HG02852 (cell line): ENCODE data around the gene ANXA2.
"Not testable (repeated sequence)": the region's sequence is repeated elsewhere in the genome, so short reads cannot be mapped to it uniquely, and the experiment has no call there.

Experiments used
- ATAC-seq: cut with Tn5 transposase; IDR thresholded peaks from one replicate; pipeline ENCODE4 v1.9.1; 2021; ENCODE audit warnings: mild to moderate bottlenecking, moderate library complexity; ENCODE audit not compliant: unreplicated experiment

Gene ANXA2

DNA sequence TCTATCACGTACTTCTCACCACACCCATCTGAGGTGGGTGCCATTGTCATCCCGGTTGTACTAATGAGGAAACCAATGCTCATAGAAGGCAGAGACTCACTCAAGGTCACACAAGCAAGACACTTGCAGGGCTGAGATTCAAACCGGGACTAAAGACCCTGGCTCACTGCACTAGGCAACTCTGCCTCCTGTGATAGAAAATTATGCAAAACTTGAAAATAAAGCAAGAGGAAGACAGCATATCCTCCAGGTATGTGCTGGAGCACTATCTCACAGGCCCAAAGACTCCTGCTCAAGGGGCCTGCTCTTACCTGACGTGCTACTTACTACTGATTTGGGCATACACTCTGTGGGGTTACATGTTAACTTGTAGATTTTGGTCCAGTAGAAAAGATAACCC lies 25.6 kb downstream of the ANXA2 start:
- no peak for ATAC-seq

GRCh38 chr15:60371175-60372051 lies 26.4 kb downstream of the ANXA2 start:
- no peak for ATAC-seq

DNA sequence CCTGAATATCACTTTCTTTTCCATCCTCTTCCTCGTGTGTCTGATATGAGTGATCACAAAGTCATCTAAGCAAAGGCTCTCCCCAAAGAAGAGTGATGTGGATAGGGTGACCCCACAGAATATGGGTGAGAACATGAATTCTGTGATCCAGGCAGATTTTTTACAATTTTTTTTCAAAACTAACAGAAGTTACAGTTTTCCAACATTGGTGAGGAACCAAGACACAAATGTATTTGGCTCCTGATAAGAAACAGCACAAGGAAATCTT lies 27.0 kb downstream of the ANXA2 start:
- no peak for ATAC-seq

DNA sequence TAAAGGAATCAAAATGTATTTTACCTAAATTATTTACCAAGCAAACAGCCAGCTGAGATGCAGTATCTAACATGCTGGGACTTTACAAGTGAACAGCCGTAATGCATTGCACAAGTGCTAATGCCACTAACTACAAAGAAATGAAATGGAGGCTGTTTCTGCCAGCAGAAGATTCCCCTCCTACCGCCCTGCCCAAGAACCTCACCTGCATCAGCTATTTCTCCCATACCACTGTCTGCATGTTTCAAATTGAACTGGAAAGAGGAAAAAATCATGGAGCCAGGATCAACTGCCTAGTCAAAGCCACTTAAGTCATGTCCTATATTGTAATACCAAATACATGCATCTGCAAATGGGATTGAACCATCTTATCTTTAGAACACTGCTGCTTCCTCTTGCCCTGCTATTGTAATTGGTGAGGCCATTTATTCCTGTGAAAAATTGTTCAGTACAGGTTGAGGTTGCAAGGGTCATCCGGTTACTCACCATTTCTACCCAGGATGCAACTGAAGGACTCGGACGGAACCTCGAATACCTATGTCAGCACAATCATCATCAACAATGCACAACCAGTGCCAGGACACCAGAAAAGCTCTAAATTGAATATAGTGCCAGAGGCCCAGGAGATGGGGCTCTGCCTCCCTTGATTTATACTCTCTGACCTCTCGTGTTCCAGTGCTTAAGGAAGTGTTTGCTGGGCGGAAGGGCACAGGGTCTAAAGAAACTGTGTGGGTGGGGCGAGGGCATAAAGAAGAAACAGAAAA lies 27.5 kb downstream of the ANXA2 start:
- ATAC-seq, result no peak

DNA sequence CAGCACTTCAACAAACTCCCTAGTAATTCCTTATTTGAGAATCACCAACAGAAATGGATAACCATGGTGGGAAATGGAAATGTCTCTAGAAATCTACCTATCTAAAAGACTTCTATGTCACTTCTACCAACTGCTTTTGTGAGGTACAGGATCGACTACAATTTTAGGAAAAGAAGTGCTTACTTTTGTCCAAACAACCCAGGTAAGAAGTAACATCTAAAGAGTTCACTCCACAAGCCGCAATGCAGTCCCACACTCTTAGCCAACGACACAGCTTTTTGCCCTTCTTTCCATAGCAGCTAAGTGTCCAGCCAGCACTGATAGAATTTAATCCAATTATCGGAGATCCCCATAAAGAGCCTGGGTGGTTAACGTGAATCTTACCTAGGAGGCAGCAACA lies 28.1 kb downstream of the ANXA2 start:
- no peak for ATAC-seq

DNA sequence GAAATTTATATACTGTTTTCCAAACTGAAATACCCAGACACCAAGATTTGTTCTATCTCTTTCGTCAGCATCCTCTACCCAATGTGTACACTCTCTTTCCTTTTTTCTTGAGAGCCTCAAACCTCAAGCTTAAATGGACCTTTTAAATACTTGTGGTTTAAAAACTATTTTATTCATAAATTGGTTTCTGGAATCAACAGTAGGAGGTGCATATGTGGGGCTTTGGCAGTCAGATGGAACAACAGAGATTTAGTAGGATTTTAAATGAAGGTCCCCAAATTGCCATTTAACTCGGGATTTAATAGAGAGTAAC lies 33.2 kb downstream of the ANXA2 start:
- no peak for ATAC-seq

GRCh38 chr15:60363903-60364611 lies 33.7 kb downstream of the ANXA2 start:
- ATAC-seq, result no peak

DNA sequence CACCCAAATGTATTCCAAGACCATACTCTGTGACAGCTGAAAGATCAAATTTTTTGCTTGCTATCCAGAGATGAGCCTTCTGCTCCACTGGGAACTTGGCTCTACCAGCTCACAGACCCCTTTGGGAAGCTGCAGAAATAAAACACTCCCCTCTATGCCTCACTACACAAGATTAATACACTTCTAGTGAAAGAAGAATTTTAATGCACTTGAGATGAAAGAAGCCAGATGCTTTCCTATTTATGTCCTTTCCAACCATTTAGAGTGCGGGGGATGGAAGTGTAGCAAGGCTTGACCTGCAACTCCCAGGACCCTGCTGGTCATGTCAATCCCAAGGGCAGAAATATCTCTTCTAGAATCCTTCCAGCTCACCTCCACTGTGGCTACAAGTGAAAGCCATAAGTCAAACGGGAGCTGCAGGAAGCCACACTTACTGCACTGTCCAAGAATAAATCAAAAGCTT lies 34.7 kb downstream of the ANXA2 start:
- ATAC-seq, result no peak

DNA sequence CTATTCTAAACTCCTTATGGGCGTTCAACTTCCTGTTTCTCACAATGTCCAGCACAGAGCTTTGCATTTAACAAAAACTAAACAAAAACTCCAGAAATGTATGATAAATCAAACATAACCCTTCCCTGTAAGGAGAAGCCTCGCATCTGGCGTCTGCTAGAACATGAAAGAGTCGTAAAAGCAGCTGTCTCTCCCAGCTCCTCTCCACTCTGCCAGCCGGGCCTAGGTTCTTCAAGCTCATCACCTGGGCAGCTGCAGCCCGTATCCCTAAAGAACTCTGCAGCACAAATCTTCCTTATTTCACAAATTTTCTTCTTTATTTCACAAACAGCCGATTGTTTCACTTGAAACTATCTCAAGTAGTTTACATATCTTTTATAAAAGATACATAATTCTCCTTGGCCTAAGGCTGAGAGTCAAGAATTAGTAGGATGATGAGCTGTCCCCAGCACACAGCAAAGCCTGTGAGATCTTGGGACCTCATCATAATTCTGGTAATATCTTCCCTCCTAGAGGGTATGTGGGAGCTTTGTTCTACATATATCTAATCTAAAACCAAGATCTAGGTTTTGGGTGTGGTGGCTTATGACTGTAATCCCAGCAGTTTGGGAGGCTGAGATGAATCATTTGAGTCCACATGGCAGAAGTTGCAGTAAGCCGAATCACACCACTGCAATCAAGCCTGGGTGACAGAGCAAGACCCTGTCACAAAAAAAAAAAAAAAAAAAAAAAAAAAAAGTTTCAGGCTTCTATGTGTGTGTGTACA lies 35.3 kb downstream of the ANXA2 start:
- no peak for ATAC-seq

DNA sequence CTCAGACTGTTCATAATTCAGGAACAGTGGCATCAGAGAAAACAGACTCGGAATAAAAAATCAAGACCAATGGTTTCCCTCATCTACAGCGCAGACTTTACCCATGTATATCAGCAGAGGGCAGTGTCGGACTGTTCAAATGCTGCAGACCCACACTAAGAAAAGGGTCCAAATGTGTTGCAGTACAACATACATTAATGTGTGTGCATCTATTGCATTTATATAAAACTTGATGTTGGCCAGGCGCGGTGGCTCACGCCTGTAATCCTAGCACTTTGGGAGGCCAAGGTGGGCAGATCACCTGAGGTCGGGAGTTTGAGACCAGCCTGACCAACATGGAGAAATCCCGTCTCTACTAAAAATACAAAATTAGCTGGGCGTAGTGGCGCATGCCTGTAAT lies 38.0 kb downstream of the ANXA2 start:
- not testable (repeated sequence) for ATAC-seq

- no peak for ATAC-seq
Observed at GRCh38 chr15:60358935-60359682, 38.7 kb downstream of the ANXA2 start.

GRCh38 chr15:60356832-60357231 lies 41.0 kb downstream of the ANXA2 start:
- ATAC-seq, result no peak

DNA sequence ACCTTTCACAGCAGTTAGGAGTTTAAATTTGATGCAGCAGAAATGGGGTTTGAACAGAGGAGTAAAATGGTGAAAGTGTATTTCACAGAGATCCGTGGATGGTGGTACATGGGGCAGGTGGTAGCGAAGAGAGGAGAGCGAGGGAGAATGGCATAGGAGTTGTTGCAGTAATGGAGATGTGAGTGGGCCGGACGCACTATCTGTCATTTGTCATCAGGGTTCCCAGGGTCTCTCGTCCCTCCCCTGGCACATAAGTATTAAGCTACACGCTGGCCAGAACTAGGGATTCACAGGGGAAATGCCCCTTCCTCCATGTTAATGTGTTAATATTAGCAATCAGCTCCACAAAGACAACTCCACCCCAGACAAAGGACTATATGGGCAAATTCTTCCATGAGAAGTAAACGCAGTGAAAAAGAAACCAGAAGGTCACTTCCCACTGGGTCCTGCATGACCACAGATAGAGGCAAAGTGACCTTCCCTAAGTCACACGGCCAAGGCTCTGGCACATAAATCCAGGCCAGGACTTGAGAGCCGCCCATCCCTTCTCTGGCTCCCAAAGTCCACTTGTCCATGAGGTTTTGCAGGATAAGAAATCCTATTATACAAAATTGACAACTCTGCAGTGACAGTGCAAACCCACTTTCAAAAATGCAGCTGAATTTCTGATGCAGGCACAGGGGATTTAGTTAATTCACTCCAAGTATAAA lies 42.5 kb downstream of the ANXA2 start:
- ATAC-seq, result no peak

DNA sequence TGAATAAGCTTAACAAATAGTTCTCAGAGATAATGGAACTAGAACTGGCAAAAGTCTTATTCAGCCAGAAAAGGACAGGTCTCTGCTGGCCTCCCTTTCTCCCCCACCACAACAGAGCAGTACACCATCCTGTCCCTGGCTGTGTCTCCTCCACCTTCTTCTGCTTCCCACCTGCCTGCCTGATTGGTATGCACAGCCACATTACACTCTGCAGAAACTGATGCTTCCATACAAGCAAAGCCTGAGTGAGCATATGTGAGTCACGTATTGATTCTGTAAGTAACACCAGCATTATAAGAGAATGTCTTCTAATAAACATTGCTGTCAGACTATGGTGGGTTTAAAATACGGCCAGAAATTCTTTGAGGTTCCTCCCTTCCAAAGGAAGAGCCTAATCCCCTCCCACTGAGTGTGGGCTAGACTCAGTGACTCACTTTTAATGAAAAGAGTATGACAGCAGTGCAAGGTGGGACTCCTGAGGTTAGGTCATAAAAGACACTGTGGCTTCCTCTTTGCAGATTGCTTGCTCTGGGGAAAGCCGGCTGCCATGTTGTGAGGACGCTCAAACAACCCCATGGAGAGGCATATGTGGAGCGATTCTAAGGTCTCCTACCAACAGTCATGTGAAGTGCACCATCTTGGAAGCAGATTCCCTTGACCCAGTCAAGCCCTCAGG lies 44.4 kb downstream of the ANXA2 start:
- ATAC-seq, result no peak

- ATAC-seq, result no peak
Observed at GRCh38 chr15:60352525-60352924, 45.3 kb downstream of the ANXA2 start.

DNA sequence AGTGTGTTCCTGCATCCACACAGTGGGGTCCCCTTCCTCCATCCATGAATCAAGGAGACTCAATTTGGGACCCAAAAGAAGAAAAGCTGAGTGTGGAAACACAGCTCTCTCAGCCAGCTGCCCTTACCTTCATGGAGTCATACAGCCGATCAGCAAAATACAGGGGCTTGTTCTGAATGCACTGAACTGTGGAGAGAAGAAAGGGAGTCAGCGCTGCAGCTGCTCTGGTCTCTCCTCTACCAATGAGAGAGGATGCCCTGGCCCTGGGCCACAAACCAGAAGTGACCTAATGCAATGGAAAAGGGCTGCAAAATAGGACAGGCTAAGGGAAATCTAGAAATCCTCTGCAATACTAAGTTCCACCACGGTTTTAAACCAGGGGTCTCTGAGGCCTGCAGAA lies 46.7 kb downstream of the ANXA2 start:
- no peak for ATAC-seq

GRCh38 chr15:60350108-60350507 lies 47.7 kb downstream of the ANXA2 start:
- no peak for ATAC-seq

GRCh38 chr15:60349589-60349988 lies 48.2 kb downstream of the ANXA2 start:
- ATAC-seq, result no peak

DNA sequence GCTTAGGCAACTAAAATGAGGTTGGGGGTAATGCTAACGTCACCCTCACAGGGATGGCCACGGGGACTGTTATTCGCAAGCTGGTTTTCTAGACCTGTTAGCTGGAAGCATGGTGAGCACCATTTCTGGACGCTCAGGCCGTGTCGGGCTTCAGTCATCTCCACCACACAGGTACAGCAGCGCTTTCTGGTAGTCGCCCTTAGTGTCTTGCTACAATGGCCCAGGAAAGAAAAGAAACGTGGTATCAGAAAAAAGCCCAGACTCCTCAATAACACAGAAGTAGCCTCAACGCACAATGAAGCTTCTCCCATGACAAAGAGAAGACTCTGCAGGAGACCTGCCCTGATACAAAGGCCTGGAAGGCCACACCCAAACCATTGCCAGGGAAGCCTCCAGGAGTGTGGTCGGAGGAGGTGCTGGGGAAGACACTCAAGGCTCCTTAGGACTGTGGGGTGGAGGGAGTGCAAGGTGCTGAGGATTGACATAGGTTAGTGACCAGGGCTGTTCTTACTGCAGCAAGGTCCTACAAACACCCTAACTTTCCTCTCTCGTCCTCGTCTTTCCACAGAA lies 50.2 kb downstream of the ANXA2 start:
- ATAC-seq, result no peak
